WTC11 (cell line): ENCODE measurements around the gene BCL11B. TPM values are rescaled to one million over a fixed set of nuclear protein-coding genes. Genes with fewer than 3 reads are reported as not detected.
A peak's percentile ranks its signal among the peaks of the same experiment; 100 is the strongest.

Source experiments
- ATAC-seq: fragments of 200-7000 bp; cut with Tn5 transposase; 2 replicates; pipeline ENCODE4 v1.10.0; 2021; ENCODE audit warnings: mild to moderate bottlenecking, moderate library complexity
- CTCF ChIA-PET: fragments of 300-600 bp; sonication (Branson Sonifier 250); formaldehyde crosslinking; loops from one replicate; lab custom pipeline; 2021; ENCODE audit warnings: antibody characterized with exemption; lab: Charles Lee
- POLR2A ChIA-PET: fragments of 350-600 bp; sonication (Branson Sonifier 250); formaldehyde crosslinking; loops from one replicate; lab custom pipeline; 2021; ENCODE audit warnings: antibody characterized with exemption; lab: Charles Lee
- DNase-seq: peaks from one replicate; pipeline ENCODE4 v3.0.0; 2021; ENCODE audit warnings: low spot score
- H3K27ac Mint-ChIP-seq: 2 replicates; pipeline ENCODE4 v1.8.0; 2021; ENCODE audit warnings: mixed read lengths
- H3K27me3 Mint-ChIP-seq: 2 replicates; pipeline ENCODE4 v1.8.0; 2021; ENCODE audit warnings: low read depth, mild to moderate bottlenecking, moderate library complexity, mixed read lengths
- H3K36me3 Mint-ChIP-seq: 2 replicates; pipeline ENCODE4 v1.8.0; 2021; ENCODE audit warnings: mixed read lengths
- H3K4me1 Mint-ChIP-seq: 2 replicates; pipeline ENCODE4 v1.8.0; 2022; ENCODE audit warnings: mixed read lengths
- H3K4me3 Mint-ChIP-seq: 2 replicates; pipeline ENCODE4 v1.8.0; 2021; ENCODE audit warnings: mild to moderate bottlenecking, moderate library complexity, mixed read lengths
- H3K9me3 Mint-ChIP-seq: 2 replicates; pipeline ENCODE4 v1.8.0; 2021; ENCODE audit warnings: mixed read lengths
- AFF4 ChIP-seq: sonication (generic); formaldehyde crosslinking; IDR thresholded peaks from 2 replicates; pipeline ENCODE4 v1.8.1; 2023; ENCODE audit warnings: mild to moderate bottlenecking, missing genetic modification reagents, borderline replicate concordance
- E2F4 ChIP-seq: sonication (generic); formaldehyde crosslinking; IDR thresholded peaks from 2 replicates; pipeline ENCODE4 v1.8.1; 2022; ENCODE audit warnings: low read depth, mild to moderate bottlenecking, moderate library complexity, missing genetic modification reagents, borderline replicate concordance
- FOXP1 ChIP-seq: sonication (generic); formaldehyde crosslinking; IDR thresholded peaks from 2 replicates; pipeline ENCODE4 v1.8.0; 2022; ENCODE audit warnings: missing genetic modification reagents, mild to moderate bottlenecking, moderate library complexity, borderline replicate concordance
- JAZF1 ChIP-seq: fragments of 250-450 bp; sonication (Bioruptor Pico); IDR thresholded peaks from 2 replicates; pipeline ENCODE4 v1.9.0; 2021; ENCODE audit warnings: moderate library complexity, mild to moderate bottlenecking, inconsistent platforms
- MXD4 ChIP-seq: fragments of 250-450 bp; sonication (Bioruptor Pico); IDR thresholded peaks from 2 replicates; pipeline ENCODE4 v1.8.0; 2021; ENCODE audit warnings: mild to moderate bottlenecking, moderate library complexity, borderline replicate concordance
- NFATC4 ChIP-seq: fragments of 250-450 bp; sonication (Bioruptor Pico); IDR thresholded peaks from 2 replicates; pipeline ENCODE4 v1.9.0; 2021; ENCODE audit warnings: mild to moderate bottlenecking
- PREB ChIP-seq: sonication (generic); formaldehyde crosslinking; IDR thresholded peaks from 2 replicates; pipeline ENCODE4 v1.8.1; 2022; ENCODE audit warnings: mild to moderate bottlenecking, missing genetic modification reagents, moderate library complexity, borderline replicate concordance
- PRRX2 ChIP-seq: fragments of 250-450 bp; sonication (Bioruptor Pico); IDR thresholded peaks from 2 replicates; pipeline ENCODE4 v1.8.0; 2021; ENCODE audit warnings: mild to moderate bottlenecking
- ZNF317 ChIP-seq: sonication (generic); formaldehyde crosslinking; IDR thresholded peaks from 2 replicates; pipeline ENCODE4 v1.8.1; 2023; ENCODE audit warnings: low read depth, mild to moderate bottlenecking, moderate library complexity, missing genetic modification reagents, borderline replicate concordance
- total RNA-seq: library from RNA; stranded (reverse); gene quantifications from 3 replicates; pipeline ENCODE4 v1.2.3, GENCODE V29; 2021
- TF ChIP-seq, protein P1 (sequence below): fragments of 200-600 bp; IDR thresholded peaks from 2 replicates; pipeline ENCODE4 v1.8.0; 2022; ENCODE audit warnings: antibody characterized with exemption
- TF ChIP-seq, protein P2 (sequence below): fragments of 250-450 bp; sonication (Bioruptor Pico); IDR thresholded peaks from 2 replicates; pipeline ENCODE4 v1.8.0; 2021; ENCODE audit warnings: mild to moderate bottlenecking
- TF ChIP-seq, protein P3 (sequence below): sonication (generic); formaldehyde crosslinking; IDR thresholded peaks from 2 replicates; pipeline ENCODE4 v1.8.0; 2022; ENCODE audit warnings: mild to moderate bottlenecking, missing genetic modification reagents
- TF ChIP-seq, protein P4 (sequence below): fragments of 250-450 bp; sonication (Bioruptor Pico); IDR thresholded peaks from 2 replicates; pipeline ENCODE4 v1.9.0; 2021; ENCODE audit warnings: moderate library complexity, mild to moderate bottlenecking, inconsistent platforms, borderline replicate concordance
- TF ChIP-seq, protein P5 (sequence below): sonication (generic); formaldehyde crosslinking; IDR thresholded peaks from 2 replicates; pipeline ENCODE4 v1.8.0; 2022; ENCODE audit warnings: mild to moderate bottlenecking, missing genetic modification reagents
- TF ChIP-seq, protein P6 (sequence below): sonication (generic); formaldehyde crosslinking; IDR thresholded peaks from 2 replicates; pipeline ENCODE4 v1.8.0; 2023; ENCODE audit warnings: mild to moderate bottlenecking, missing genetic modification reagents

The BCL11B gene
- total RNA-seq, 1 experiment from 2014 or later, result 9.1 TPM

DNA sequence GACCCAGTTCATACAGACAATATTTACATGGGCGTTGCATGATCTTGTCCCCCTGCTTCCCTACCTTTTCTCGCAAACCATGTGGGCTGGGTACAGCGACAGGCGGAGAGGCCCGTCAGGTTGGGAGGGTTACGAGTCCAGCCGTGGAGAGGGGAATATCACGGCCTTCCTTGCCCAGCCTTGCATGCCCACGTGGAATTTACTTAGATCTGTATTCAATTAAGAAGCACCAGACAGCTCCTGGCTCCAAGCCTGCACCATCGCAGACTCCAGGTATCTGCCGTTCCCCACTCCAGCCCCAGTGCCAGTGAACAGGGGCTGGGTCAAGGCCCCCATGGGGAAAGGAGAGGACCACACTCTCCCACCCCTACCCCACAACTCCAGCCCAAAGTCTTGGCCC, 29.8 kb downstream of the BCL11B start:
- CTCF ChIA-PET, result interaction anchor here (1.1 to 2.5 kb wide), 4 partner anchors 11 to 151 kb away, joined by 3 to 14 read pairs (median 4); no protein-coding TSS in a partner anchor
- DNase-seq, result no peak
- no peaks in the 10 kb centered on the region for H3K9me3 Mint-ChIP-seq
- no peaks in the 10 kb centered on the region for H3K36me3 Mint-ChIP-seq
- no peaks in the 10 kb centered on the region for H3K27me3 Mint-ChIP-seq
- peak overlapping the region; percentile 89 for H3K27ac Mint-ChIP-seq
- peak overlapping the region; percentile 14; the same call in 1 of the 2 replicates for H3K4me3 Mint-ChIP-seq
- peaks cover 84% of the 10 kb centered on the region for H3K4me1 Mint-ChIP-seq
- TF ChIP-seq JAZF1 (CRISPR knock-in tag) (no peak), FOXP1 (CRISPR knock-in tag) (no peak), AFF4 (CRISPR knock-in tag) (no peak), PRRX2 (CRISPR knock-in tag) (no peak)
- POLR2A ChIA-PET, result interaction anchor here (0.6 to 1.3 kb wide), 2 partner anchors 27 to 28 kb away, joined by 3 to 4 read pairs; no protein-coding TSS in a partner anchor
- ATAC-seq, result no peak

- no peaks in the 10 kb centered on the region for H3K9me3 Mint-ChIP-seq
- H3K4me3 Mint-ChIP-seq, result peak overlapping the region; percentile 20; the same call in 1 of the 2 replicates
- no peak for TF ChIP-seq PREB (CRISPR knock-in tag)
- no peak for TF ChIP-seq NFATC4
- TF ChIP-seq, protein P1, sequence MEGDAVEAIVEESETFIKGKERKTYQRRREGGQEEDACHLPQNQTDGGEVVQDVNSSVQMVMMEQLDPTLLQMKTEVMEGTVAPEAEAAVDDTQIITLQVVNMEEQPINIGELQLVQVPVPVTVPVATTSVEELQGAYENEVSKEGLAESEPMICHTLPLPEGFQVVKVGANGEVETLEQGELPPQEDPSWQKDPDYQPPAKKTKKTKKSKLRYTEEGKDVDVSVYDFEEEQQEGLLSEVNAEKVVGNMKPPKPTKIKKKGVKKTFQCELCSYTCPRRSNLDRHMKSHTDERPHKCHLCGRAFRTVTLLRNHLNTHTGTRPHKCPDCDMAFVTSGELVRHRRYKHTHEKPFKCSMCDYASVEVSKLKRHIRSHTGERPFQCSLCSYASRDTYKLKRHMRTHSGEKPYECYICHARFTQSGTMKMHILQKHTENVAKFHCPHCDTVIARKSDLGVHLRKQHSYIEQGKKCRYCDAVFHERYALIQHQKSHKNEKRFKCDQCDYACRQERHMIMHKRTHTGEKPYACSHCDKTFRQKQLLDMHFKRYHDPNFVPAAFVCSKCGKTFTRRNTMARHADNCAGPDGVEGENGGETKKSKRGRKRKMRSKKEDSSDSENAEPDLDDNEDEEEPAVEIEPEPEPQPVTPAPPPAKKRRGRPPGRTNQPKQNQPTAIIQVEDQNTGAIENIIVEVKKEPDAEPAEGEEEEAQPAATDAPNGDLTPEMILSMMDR, result no peak
- TF ChIP-seq, protein P2, sequence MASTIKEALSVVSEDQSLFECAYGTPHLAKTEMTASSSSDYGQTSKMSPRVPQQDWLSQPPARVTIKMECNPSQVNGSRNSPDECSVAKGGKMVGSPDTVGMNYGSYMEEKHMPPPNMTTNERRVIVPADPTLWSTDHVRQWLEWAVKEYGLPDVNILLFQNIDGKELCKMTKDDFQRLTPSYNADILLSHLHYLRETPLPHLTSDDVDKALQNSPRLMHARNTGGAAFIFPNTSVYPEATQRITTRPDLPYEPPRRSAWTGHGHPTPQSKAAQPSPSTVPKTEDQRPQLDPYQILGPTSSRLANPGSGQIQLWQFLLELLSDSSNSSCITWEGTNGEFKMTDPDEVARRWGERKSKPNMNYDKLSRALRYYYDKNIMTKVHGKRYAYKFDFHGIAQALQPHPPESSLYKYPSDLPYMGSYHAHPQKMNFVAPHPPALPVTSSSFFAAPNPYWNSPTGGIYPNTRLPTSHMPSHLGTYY (CRISPR knock-in tag), result no peak
- TF ChIP-seq, protein P3, sequence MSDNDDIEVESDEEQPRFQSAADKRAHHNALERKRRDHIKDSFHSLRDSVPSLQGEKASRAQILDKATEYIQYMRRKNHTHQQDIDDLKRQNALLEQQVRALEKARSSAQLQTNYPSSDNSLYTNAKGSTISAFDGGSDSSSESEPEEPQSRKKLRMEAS (CRISPR knock-in tag), result no peak
- TF ChIP-seq E2F4, result no peak
- TF ChIP-seq ZNF317 (CRISPR knock-in tag), result no peak
- TF ChIP-seq MXD4 (CRISPR knock-in tag), result no peak
- TF ChIP-seq, protein P4, sequence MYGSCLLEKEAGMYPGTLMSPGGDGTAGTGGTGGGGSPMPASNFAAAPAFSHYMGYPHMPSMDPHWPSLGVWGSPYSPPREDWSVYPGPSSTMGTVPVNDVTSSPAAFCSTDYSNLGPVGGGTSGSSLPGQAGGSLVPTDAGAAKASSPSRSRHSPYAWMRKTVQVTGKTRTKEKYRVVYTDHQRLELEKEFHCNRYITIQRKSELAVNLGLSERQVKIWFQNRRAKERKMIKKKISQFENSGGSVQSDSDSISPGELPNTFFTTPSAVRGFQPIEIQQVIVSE (CRISPR knock-in tag), result no peak
- TF ChIP-seq, protein P5, sequence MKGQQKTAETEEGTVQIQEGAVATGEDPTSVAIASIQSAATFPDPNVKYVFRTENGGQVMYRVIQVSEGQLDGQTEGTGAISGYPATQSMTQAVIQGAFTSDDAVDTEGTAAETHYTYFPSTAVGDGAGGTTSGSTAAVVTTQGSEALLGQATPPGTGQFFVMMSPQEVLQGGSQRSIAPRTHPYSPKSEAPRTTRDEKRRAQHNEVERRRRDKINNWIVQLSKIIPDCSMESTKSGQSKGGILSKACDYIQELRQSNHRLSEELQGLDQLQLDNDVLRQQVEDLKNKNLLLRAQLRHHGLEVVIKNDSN (CRISPR knock-in tag), result no peak
- TF ChIP-seq, protein P6, sequence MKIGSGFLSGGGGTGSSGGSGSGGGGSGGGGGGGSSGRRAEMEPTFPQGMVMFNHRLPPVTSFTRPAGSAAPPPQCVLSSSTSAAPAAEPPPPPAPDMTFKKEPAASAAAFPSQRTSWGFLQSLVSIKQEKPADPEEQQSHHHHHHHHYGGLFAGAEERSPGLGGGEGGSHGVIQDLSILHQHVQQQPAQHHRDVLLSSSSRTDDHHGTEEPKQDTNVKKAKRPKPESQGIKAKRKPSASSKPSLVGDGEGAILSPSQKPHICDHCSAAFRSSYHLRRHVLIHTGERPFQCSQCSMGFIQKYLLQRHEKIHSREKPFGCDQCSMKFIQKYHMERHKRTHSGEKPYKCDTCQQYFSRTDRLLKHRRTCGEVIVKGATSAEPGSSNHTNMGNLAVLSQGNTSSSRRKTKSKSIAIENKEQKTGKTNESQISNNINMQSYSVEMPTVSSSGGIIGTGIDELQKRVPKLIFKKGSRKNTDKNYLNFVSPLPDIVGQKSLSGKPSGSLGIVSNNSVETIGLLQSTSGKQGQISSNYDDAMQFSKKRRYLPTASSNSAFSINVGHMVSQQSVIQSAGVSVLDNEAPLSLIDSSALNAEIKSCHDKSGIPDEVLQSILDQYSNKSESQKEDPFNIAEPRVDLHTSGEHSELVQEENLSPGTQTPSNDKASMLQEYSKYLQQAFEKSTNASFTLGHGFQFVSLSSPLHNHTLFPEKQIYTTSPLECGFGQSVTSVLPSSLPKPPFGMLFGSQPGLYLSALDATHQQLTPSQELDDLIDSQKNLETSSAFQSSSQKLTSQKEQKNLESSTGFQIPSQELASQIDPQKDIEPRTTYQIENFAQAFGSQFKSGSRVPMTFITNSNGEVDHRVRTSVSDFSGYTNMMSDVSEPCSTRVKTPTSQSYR (CRISPR knock-in tag), result no peak
- ChIA-PET CTCF (interaction anchor here (0.5 to 2.5 kb wide), 5 partner anchors 10 to 198 kb away, joined by 3 to 14 read pairs (median 3); no protein-coding TSS in a partner anchor), POLR2A (interaction anchor here (0.6 to 1.2 kb wide), 2 partner anchors 9 to 29 kb away, joined by 3 to 4 read pairs; no protein-coding TSS in a partner anchor)
- ATAC-seq (no peak), DNase-seq (no peak)
- peaks cover 85% of the 10 kb centered on the region for H3K4me1 Mint-ChIP-seq
- peak overlapping the region; percentile 89 for H3K27ac Mint-ChIP-seq
- no peaks in the 10 kb centered on the region for H3K27me3 Mint-ChIP-seq
- no peaks in the 10 kb centered on the region for H3K36me3 Mint-ChIP-seq
These were observed 30.5 kb downstream of the BCL11B start for GRCh38 chr14:99241325-99242010.
